RWPE2 (cell line): ENCODE results near the gene SLC2A8.

Source experiments
- ATAC-seq: fragments of 200-7000 bp; cut with Tn5 transposase; 3 replicates; pipeline ENCODE4 v1.9.1; 2021; ENCODE audit warnings: low read depth
- DNase-seq: peaks from one replicate; pipeline ENCODE4 v3.0.0-alpha.2; 2020; ENCODE audit warnings: low spot score
- H3K27ac ChIP-seq: fragments of 450-650 bp; 2 replicates; pipeline ENCODE4 v1.5.1; 2017; ENCODE audit warnings: mild to moderate bottlenecking; ENCODE audit not compliant: poor library complexity, severe bottlenecking
- H3K27me3 ChIP-seq: fragments of 250-450 bp; sonication (Bioruptor Pico); 2 replicates; pipeline ENCODE4 v1.5.1; 2021; ENCODE audit warnings: mild to moderate bottlenecking, moderate library complexity; ENCODE audit not compliant: insufficient read depth, poor library complexity, severe bottlenecking
- H3K36me3 ChIP-seq: fragments of 250-450 bp; sonication (Bioruptor Pico); 2 replicates; pipeline ENCODE4 v1.5.1; 2020; ENCODE audit warnings: low read depth, mild to moderate bottlenecking, moderate library complexity
- H3K4me1 ChIP-seq: fragments of 250-450 bp; sonication (Bioruptor Pico); 2 replicates; pipeline ENCODE4 v1.5.1; 2021; ENCODE audit warnings: mild to moderate bottlenecking, moderate library complexity; ENCODE audit not compliant: insufficient read depth, poor library complexity, severe bottlenecking
- H3K4me3 ChIP-seq: fragments of 250-450 bp; sonication (Bioruptor Pico); 2 replicates; pipeline ENCODE4 v1.5.1; 2021; ENCODE audit warnings: mild to moderate bottlenecking, moderate library complexity; ENCODE audit not compliant: severe bottlenecking
- H3K9me3 ChIP-seq: fragments of 250-450 bp; sonication (Bioruptor Pico); 2 replicates; pipeline ENCODE4 v1.5.1; 2021; ENCODE audit warnings: mild to moderate bottlenecking, moderate library complexity; ENCODE audit not compliant: severe bottlenecking
- TF ChIP-seq, protein P1 (sequence below): fragments of 450-650 bp; IDR thresholded peaks from one replicate; pipeline ENCODE4 v1.5.1; 2017; ENCODE audit warnings: mild to moderate bottlenecking, moderate library complexity; ENCODE audit not compliant: poor library complexity, severe bottlenecking

SLC2A8 gene

DNA sequence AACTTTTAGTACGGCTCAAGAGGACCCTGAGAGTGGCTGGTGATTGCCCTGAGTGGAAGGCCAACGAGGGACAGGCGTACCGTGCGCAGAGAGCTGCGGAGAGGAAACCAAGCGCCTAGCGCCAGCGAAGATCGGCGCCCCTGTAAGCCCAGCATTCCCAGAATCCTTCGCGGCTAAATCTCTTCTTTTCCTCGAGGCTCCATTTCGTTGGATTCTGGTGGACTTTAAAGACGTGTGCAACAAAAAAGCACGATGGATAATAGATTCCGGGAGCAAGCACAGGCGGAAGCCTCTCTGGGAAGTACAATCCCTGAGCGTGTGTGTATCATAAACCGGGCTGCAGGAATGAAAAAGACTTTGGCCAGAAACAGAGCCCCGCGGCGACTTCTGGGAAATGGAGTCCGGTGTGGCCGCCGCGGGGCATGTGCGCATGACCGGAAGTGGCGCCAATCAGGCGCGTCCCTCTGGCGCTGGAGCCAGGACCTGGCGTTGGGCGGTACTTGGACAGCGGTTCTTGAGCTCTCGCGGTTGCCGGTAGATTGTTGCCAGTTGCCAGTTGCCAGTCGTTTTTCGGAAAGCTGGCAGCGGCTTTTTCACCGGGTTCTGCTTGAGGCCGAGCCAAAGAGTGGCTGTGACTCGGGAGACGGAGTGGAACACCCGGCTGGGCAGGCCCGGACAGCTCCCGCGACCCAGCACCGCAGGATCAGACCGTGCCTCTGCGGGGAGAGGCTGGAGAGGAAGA lies 27.1 kb downstream of the SLC2A8 start, which contains the start of gene ZNF79:
Gene ZNF79, plus strand, starts transcription at position 449 of the 742 bp plus-strand sequence. CDS start 406 bp downstream, outside the sequence.
- ATAC-seq = peak; percentile 90
- Histone ChIP-seq H3K27me3 (no peaks in the 10 kb centered on the region), H3K27ac (peak within 1 kb of the TSS; percentile 65), H3K4me3 (peak within 1 kb of the TSS; percentile 63), H3K9me3 (no peaks in the 10 kb centered on the region), H3K4me1 (peaks cover 3% of the 10 kb centered on the region), H3K36me3 (peaks cover 10% of the 10 kb centered on the region; the same call in 1 of the 2 replicates)
- DNase-seq = peak; percentile 91
- TF ChIP-seq, protein P1, sequence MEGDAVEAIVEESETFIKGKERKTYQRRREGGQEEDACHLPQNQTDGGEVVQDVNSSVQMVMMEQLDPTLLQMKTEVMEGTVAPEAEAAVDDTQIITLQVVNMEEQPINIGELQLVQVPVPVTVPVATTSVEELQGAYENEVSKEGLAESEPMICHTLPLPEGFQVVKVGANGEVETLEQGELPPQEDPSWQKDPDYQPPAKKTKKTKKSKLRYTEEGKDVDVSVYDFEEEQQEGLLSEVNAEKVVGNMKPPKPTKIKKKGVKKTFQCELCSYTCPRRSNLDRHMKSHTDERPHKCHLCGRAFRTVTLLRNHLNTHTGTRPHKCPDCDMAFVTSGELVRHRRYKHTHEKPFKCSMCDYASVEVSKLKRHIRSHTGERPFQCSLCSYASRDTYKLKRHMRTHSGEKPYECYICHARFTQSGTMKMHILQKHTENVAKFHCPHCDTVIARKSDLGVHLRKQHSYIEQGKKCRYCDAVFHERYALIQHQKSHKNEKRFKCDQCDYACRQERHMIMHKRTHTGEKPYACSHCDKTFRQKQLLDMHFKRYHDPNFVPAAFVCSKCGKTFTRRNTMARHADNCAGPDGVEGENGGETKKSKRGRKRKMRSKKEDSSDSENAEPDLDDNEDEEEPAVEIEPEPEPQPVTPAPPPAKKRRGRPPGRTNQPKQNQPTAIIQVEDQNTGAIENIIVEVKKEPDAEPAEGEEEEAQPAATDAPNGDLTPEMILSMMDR = no peak

DNA sequence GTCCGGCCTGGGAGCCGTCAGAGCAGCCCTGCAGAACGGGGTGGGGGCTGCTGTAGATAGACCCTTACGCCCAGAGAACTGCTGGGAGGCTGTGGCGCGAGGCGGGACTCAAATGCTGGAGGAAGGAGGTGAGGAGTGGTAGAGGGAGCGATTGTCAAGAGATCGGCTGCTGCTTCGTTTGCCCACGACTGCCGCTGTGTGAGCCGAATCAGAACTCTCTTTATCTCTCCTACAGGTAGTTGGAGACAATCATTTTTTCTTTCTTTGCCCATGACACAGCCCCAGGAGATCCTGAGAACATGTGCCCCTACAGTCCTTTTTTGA lies 27.7 kb downstream of the SLC2A8 start:
- DNase-seq (no peak), ATAC-seq (no peak; the same call in 2 of the 3 replicates)
- peak overlapping the region; percentile 63 for H3K4me3 ChIP-seq
- H3K4me1 ChIP-seq = peaks cover 3% of the 10 kb centered on the region
- H3K36me3 ChIP-seq = peaks cover 13% of the 10 kb centered on the region
- H3K27ac ChIP-seq = peak overlapping the region; percentile 65
- TF ChIP-seq, protein P1 = no peak
- no peaks in the 10 kb centered on the region for H3K27me3 ChIP-seq
- H3K9me3 ChIP-seq = no peaks in the 10 kb centered on the region

DNA sequence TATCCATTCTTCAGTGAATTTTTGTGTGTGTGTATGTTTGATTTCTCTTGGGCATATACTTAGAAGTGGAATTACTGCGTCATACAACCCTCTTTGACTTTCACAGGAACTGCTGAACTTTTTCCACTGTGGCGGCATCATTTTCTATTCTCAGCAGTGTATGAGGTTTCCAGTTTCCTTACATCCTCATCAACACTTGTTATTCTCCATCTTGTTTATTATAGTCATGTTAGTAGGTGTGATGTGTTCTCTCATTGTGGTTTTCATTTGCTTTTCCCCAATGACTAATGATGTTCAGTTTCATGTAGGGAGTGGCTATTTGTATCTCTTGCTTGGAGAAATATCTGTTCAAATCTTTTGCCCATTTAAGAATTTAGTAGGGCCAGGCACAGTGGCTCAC lies 29.8 kb downstream of the SLC2A8 start:
- no peak for DNase-seq
- no peak overlapping the region for H3K4me3 ChIP-seq
- TF ChIP-seq, protein P1 = no peak
- no peak for ATAC-seq
- H3K9me3 ChIP-seq = no peaks in the 10 kb centered on the region
- H3K4me1 ChIP-seq = peaks cover 3% of the 10 kb centered on the region
- H3K27me3 ChIP-seq = no peaks in the 10 kb centered on the region
- H3K27ac ChIP-seq = no peak overlapping the region
- H3K36me3 ChIP-seq = peaks cover 30% of the 10 kb centered on the region

DNA sequence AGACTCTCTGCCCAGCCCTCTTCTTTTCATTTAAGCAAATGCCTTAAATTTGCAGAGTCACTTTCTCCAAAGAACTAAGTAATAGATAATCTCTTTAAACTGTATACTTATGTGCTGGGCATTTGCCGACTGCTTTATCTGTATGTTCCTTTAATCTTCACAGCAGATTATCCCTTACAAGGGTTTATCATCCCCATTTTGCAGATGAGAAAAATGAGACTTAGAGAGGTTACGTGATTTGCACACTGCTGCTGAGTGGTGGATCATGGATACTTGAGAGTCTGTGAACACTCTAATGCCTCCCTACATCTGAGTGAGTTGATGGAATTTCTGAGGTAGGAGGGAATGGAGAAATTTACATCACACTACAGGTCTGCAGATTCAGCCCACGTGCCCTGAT lies 31.4 kb downstream of the SLC2A8 start:
- Histone ChIP-seq H3K9me3 (no peaks in the 10 kb centered on the region), H3K27me3 (no peaks in the 10 kb centered on the region), H3K36me3 (peaks cover 40% of the 10 kb centered on the region), H3K27ac (no peak overlapping the region), H3K4me3 (no peak overlapping the region), H3K4me1 (no peaks in the 10 kb centered on the region)
- TF ChIP-seq, protein P1 = no peak
- DNase-seq (no peak), ATAC-seq (no peak)

DNA sequence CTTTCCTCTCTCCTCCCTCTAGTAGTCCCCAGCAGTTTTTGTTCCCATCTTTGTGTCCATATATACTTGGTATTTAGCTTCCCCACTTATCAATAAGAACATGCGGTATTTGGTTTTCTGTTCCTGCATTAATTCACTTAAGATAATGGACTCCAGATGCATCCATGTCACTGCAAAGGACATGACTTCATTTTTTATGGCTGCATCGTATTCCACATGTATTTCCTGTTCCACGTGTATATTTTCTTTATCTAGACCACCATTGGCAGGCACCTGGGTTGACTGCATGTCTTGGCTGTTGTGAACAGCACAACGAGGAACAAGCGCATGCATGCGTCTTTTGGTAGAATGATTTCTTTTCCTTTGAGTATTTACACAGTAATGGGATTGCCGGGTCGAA lies 33.4 kb downstream of the SLC2A8 start:
- Histone ChIP-seq H3K4me3 (no peak overlapping the region), H3K27ac (no peak overlapping the region), H3K4me1 (no peaks in the 10 kb centered on the region), H3K27me3 (no peaks in the 10 kb centered on the region), H3K9me3 (no peaks in the 10 kb centered on the region), H3K36me3 (peaks cover 60% of the 10 kb centered on the region)
- TF ChIP-seq, protein P1 = no peak
- no peak for DNase-seq
- no peak for ATAC-seq
